Fibroblast of skin of right quadriceps (primary cell): ENCODE measurements around the gene ZMYND8.

Experiments used
- DNase-seq: peaks from one replicate; pipeline ENCODE4 v3.0.0-alpha.2; 2013

Gene ZMYND8

DNA sequence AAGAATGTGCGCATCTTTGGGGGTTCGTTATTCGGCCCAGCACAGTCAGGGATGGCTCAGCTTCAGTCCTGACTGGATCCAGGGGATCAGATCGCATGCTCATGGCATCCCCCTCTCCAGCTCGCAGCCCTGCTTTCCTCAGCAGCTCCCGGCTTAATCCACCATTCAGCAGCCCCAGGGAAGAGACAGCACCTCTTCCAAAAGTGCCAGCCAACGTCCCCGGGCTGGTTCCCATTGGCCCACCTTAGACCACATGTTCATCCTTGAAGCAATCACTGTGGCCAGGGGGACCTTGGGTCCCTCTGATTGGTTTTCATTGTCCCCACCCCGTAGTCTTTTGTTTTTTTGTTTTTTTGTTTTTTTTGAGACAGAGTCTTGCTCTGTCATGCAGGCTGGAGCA, 188.7 kb downstream of the ZMYND8 start:
- DNase-seq = no peak

DNA sequence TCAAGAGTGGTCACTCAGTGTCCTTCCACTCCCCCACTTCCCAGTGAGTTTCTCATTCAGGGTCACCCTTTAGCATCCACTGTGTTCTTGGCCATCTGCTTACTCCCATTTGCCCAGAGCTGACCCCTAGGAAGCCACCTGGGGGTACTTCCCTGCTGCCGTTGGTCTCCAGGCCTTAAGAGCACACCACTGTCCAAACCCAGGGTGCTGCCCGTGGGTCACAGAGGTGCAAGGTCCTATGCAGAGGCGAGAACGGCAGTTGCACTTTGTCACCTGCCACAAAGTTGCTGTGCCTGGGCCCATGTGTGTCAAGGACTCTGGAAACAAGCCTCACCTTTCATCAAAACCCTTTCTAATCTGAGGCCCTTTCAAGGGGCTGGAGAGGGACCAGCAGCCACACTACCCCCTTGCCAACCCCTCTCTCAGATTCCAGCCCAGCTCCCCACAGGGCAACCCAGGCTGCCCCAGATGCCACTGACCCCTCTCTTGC, 191.1 kb downstream of the ZMYND8 start:
- no peak for DNase-seq

DNA sequence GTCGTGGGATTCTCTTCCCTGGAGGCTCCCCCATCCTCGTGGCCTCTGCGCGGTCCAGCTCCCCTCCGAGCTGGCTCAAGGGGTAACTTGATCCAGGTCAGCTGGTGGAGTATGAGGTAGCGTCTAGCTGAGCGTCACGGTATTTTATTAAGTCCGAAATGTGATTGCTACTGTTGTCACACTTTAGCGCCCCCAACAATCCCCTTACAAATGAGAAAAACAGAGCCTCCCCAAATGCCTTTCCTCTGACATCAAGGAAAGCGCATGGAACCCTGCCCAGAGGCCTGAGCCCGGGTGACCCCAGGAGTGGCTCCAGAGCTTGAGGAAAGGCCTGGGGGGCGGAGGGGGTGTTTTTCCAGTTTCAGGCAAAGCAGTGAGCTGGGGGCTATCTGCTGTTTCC, 192.4 kb downstream of the ZMYND8 start:
- no peak for DNase-seq

DNA sequence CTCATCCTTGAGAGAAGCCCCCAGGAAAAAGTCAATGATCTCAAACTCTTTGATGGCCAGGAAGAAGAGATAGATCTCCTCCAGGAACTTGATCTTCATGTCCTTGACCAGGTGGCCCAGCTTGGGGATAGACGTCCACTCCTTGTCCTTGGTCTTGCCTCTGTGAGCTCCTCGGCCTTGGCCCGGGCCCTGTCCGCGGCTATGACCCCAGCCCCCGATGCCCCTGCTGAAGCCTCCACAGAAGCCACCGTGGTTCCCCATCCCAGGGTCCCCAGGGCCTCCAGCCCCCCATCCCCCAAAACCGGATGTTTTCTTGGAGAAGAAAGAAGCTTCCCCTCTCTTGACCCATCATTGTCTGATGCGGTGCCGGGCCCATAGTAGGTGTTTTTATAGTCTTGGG, 195.1 kb downstream of the ZMYND8 start:
- DNase-seq = no peak

DNA sequence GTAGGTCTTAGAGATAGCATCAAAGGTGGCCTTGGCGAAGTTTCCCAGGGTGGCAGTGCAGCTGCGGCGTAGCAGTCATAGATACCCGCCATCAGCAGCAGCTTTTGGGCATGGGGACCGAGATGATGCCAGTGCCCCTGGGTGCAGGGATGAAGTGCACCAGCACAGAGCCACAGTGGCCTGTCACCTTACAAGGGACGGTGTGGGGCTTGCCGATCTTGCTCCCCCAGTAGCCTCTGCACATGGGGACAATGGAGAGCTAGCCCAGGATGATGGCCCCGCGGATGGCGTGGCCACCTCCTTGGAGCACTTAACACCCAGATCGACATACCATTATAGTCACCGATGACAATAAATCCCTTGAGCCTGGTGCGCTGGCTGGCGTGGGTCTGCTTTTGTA, 195.5 kb downstream of the ZMYND8 start:
- DNase-seq = no peak

DNA sequence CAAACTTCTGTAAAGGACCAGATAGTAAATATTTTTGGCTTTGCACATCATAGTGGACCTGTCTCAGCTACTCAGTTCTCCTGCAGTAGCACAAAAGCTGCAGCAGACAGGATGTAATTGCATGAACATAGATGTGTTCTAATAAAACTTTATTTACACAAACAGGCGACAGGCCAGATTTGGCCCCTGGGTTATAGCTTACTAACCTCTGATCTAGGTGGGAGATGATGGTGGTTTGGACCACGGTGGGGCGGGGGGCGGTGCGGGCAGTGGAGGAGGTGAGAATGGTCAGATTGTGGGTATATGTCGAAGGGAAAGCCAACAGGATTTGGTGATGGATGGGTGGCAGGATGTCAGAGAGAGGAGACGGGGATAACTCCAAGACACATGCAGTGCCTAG, 196.3 kb downstream of the ZMYND8 start:
- no peak for DNase-seq
